HG02623 (cell line): Measurements from ENCODE around the gene POLR1C.

Experiments used
- ATAC-seq: cut with Tn5 transposase; IDR thresholded peaks from one replicate; pipeline ENCODE4 v1.9.1; 2021; ENCODE audit warnings: moderate library complexity; ENCODE audit not compliant: unreplicated experiment

Gene POLR1C

GRCh38 chr6:43559328-43559727 lies 42.4 kb downstream of the POLR1C start:
- ATAC-seq, result no peak

GRCh38 chr6:43570876-43571441 lies 54.1 kb downstream of the POLR1C start:
- no peak for ATAC-seq
